ENCODE measurements around the gene PIEZO2.
"Not testable (repeated sequence)": the region's sequence is repeated elsewhere in the genome, so short reads cannot be mapped to it uniquely, and the experiment has no call there.

The PIEZO2 gene

GRCh38 chr18:11176481-11176881, 27.1 kb upstream of the PIEZO2 start:
- no peak for TF ChIP-seq ZNF8 (CRISPR knock-in tag; IDR thresholded peaks at IDR 0.05)
- no peak for TF ChIP-seq TOX (CRISPR knock-in tag; IDR thresholded peaks at IDR 0.05; ENCODE audit: borderline replicate concordance)
- no peak for TF ChIP-seq SNAI2 (CRISPR knock-in tag; IDR thresholded peaks at IDR 0.05)
- TF ChIP-seq ZFP3 (CRISPR knock-in tag; IDR thresholded peaks at IDR 0.05) = no peak

GRCh38 chr18:11175266-11175979, 26.1 kb upstream of the PIEZO2 start:
- TF ChIP-seq GLIS3 (CRISPR knock-in tag; IDR thresholded peaks at IDR 0.05) (no peak), CSRNP3 (CRISPR knock-in tag; IDR thresholded peaks at IDR 0.05) (no peak), ZFP30 (CRISPR knock-in tag; IDR thresholded peaks at IDR 0.05) (no peak), TCF4 (CRISPR knock-in tag; IDR thresholded peaks at IDR 0.05; ENCODE audit: borderline replicate concordance) (no peak), BACH2 (CRISPR knock-in tag; IDR thresholded peaks at IDR 0.05; ENCODE audit: borderline replicate concordance) (no peak), ZNF565 (CRISPR knock-in tag; conservative IDR thresholded peaks at IDR 0.05; ENCODE audit: low read depth) (no peak), ZFP3 (CRISPR knock-in tag; IDR thresholded peaks at IDR 0.05) (no peak), PATZ1 (CRISPR knock-in tag; IDR thresholded peaks at IDR 0.05; ENCODE audit: borderline replicate concordance) (no peak), TOX (CRISPR knock-in tag; IDR thresholded peaks at IDR 0.05; ENCODE audit: borderline replicate concordance) (no peak), PPARA (CRISPR knock-in tag; IDR thresholded peaks at IDR 0.05; ENCODE audit: borderline replicate concordance) (no peak), ISL1 (CRISPR knock-in tag; IDR thresholded peaks at IDR 0.05) (no peak), ZNF8 (CRISPR knock-in tag; IDR thresholded peaks at IDR 0.05) (no peak), ZC3H10 (CRISPR knock-in tag; IDR thresholded peaks at IDR 0.05) (no peak), SNAI2 (CRISPR knock-in tag; IDR thresholded peaks at IDR 0.05) (no peak)
- ATAC-seq = 0 out of 3 replicates have a peak, but pooled peaks have one; percentile 24

More at GRCh38 chr18:11176481-11176881, 27.1 kb upstream of the PIEZO2 start:
- no peak for ATAC-seq

DNA sequence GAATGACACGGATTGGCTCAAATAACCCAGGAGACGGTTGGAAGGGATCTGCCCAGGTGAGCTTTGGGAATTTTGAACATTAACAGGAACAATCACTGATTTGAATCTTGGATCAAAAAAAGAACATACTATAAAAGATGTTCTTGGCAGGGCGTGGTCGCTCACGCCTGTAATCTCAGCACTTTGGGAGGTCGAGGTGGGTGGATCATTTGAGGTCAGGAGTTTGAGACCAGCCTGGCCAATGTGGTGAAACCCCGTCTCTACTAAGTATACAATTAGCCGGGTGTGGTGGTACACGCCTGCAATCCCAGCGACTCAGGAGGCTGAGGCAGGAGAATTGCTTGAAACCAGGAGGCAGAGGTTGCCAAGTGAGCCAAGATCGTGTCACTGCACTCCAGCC, 24.8 kb upstream of the PIEZO2 start:
- not testable (repeated sequence) for ATAC-seq

DNA sequence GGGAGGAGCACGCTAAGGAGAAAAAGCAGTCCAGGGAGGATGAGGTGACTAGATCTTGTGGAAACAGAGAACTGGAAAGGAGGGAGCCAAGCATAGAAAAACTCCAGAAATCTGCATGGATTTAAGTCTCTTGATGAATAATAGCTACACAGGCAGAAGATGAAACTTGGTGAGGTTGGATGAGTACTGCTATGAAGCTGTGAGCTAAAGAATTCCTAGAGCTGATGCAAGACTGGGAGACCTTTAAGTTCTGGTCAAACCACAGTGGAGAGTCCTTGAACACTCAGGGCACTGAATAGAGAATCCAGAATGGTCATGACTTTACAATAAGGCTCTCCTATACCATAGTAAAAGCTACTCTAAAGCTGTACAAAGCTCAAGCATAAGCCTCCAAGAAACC, 18.4 kb upstream of the PIEZO2 start:
- ATAC-seq = no peak
- TF ChIP-seq TOX (CRISPR knock-in tag; IDR thresholded peaks at IDR 0.05; ENCODE audit: borderline replicate concordance) (no peak), CSDC2 (CRISPR knock-in tag; IDR thresholded peaks at IDR 0.05) (no peak), ZC3H10 (CRISPR knock-in tag; IDR thresholded peaks at IDR 0.05) (no peak), PPARA (CRISPR knock-in tag; IDR thresholded peaks at IDR 0.05; ENCODE audit: borderline replicate concordance) (no peak), ZNF565 (CRISPR knock-in tag; conservative IDR thresholded peaks at IDR 0.05; ENCODE audit: low read depth) (no peak), ISL1 (CRISPR knock-in tag; IDR thresholded peaks at IDR 0.05) (no peak), ARNTL (CRISPR knock-in tag; IDR thresholded peaks at IDR 0.05; ENCODE audit: borderline replicate concordance, low read depth) (no peak), CSRNP3 (CRISPR knock-in tag; IDR thresholded peaks at IDR 0.05) (no peak), ZFP30 (CRISPR knock-in tag; IDR thresholded peaks at IDR 0.05) (no peak), OSR1 (CRISPR knock-in tag; IDR thresholded peaks at IDR 0.05) (no peak), PATZ1 (CRISPR knock-in tag; IDR thresholded peaks at IDR 0.05; ENCODE audit: borderline replicate concordance) (no peak), SNAI2 (CRISPR knock-in tag; IDR thresholded peaks at IDR 0.05) (no peak), TSHZ2 (CRISPR knock-in tag; IDR thresholded peaks at IDR 0.05) (no peak), ZNF70 (CRISPR knock-in tag; IDR thresholded peaks at IDR 0.05) (no peak)

Data from SK-N-SH treated with all-trans-retinoic acid at 6 μM for 48 hours (cell line).